ENCODE measurements around the gene ZNF438. TPM values are rescaled to one million over a fixed set of nuclear protein-coding genes. Genes with fewer than 3 reads are reported as not detected.

ZNF438 gene
- polyA plus RNA-seq, 3 donors: 5.4 to 11.1 (median 9.3) TPM

DNA sequence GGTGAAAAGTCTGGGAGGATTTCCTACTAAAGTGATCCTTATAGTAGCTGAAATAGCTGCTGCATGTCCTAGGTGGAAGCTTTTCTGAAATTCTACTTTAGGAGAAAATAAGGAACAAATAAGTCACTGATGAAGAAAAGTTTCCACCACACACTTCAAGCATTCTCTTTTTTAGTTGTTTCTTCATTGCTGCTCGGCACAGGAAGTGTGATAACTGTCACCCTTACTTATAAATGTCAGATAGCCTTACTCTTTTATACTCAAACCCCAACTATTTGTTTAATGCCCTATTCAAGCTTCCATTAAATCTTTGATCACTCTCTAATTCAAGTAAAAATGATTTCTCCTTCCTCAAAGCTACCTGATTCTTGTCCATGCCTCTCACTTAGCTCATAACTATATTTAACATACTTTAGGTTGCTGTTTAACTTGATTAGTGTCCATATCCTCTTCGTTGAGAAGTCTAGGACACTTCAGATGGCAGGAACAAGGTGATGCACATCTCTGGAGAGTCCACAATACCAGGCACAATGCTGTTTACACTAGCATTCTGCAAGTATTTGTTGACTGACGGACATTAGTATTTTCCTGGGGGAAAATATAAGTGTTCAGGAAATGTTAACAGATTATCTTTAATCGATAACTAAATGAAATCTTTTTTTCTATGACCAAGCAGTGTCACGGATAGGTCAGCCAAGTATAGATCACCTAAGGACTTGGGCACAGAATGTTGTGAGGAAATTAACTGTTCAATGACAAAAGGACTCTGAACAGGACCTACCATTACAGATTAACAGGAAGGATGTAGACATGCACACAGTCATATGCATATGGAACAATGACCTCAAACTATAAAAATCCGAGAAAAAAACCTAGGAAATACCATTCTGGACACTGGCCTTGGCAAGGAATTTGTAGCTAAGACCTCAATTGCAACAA is 67.4 kb downstream of the ZNF438 start:
- Histone ChIP-seq H3K36me3 (replicated peaks in 1 of 2; ENCODE audit: control insufficient read depth in 1 of 2, insufficient read depth in 2 of 2, low read length in 2 of 2) (peaks cover 6 to 17% of the 10 kb centered on the region in 2 donors), H3K9ac (ENCODE audit: insufficient read depth, low read length, poor library complexity, severe bottlenecking) (no peak overlapping the region), H2AFZ (ENCODE audit: insufficient read depth, low read depth, low read length, poor library complexity, severe bottlenecking) (peak overlapping the region; percentile 5), H3K27me3 (ENCODE audit: control insufficient read depth in 2 of 2, insufficient read depth in 2 of 2, low read length in 2 of 2) (no peaks in the 10 kb centered on the region), H3K4me2 (replicated peaks; ENCODE audit: extremely low read depth, low read length, poor library complexity, severe bottlenecking) (no peak overlapping the region), H3K4me1 (ENCODE audit: control insufficient read depth in 1 of 2, insufficient read depth in 2 of 2, low read length in 2 of 2) (peaks cover 9 to 10% of the 10 kb centered on the region in 2 donors), H3K4me3 (replicated peaks in 1 of 3; ENCODE audit: low read depth in 2 of 3, low read length in 3 of 3) (no peak overlapping the region), H3K79me2 (ENCODE audit: insufficient read depth, low read length) (peaks cover 28% of the 10 kb centered on the region), H4K20me1 (ENCODE audit: insufficient read depth, low read length) (no peaks in the 10 kb centered on the region), H3K27ac (ENCODE audit: low read depth in 1 of 2, low read length in 2 of 2) (peak overlapping the region in 1 of 2 donors; percentile 70), H3K9me3 (replicated peaks in 1 of 2; ENCODE audit: control insufficient read depth in 1 of 2, insufficient read depth in 1 of 2, low read length in 2 of 2) (peaks cover 0 to 2% of the 10 kb centered on the region in 2 donors)
- Mint-ChIP-seq H3K27me3 (ENCODE audit: low read depth in 3 of 3) (no peaks in the 10 kb centered on the region), H3K36me3 (peaks cover 33 to 46% of the 10 kb centered on the region in 2 donors), H3K9me3 (peaks cover 0 to 3% (median 0%) of the 10 kb centered on the region in 7 donors), H3K4me1 (peaks cover 30% of the 10 kb centered on the region), H3K4me3 (no peak overlapping the region), H3K27ac (peak overlapping the region in 6 of 7 donors; percentile 20 to 80 (median 68))
- TF ChIP-seq, protein P1, sequence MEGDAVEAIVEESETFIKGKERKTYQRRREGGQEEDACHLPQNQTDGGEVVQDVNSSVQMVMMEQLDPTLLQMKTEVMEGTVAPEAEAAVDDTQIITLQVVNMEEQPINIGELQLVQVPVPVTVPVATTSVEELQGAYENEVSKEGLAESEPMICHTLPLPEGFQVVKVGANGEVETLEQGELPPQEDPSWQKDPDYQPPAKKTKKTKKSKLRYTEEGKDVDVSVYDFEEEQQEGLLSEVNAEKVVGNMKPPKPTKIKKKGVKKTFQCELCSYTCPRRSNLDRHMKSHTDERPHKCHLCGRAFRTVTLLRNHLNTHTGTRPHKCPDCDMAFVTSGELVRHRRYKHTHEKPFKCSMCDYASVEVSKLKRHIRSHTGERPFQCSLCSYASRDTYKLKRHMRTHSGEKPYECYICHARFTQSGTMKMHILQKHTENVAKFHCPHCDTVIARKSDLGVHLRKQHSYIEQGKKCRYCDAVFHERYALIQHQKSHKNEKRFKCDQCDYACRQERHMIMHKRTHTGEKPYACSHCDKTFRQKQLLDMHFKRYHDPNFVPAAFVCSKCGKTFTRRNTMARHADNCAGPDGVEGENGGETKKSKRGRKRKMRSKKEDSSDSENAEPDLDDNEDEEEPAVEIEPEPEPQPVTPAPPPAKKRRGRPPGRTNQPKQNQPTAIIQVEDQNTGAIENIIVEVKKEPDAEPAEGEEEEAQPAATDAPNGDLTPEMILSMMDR (IDR thresholded peaks at IDR 0.05): no peak
- no peak for DNase-seq
- 40% methylated on average over 2 of the region's 6 CpGs for WGBS (ENCODE audit: insufficient coverage)
- intact Hi-C loops (cut with micrococcal nuclease): no loop called here

DNA sequence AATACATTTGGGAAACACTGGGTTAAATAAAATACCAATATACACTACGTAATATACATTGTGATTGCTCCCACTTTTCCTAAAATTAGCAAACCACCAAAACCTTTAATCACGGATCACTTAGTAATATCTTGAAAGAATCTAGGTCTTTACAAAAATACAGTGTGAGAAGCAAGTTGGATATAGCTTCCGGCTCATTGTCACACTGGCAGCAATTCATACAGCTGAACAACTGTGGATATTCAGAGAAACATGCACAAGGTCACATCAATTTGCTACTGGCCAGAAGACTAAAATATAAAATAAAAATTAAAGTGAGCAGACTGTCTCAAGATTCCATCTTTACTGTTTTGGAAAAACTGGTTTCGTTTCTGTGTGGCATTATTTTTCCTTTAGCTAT is 69.1 kb downstream of the ZNF438 start:
- no CpG with 5 or more reads among the region's 4 CpGs for WGBS (ENCODE audit: insufficient coverage)
- H3K9me3 Mint-ChIP-seq: peaks cover 0 to 9% (median 0%) of the 10 kb centered on the region in 7 donors
- Histone ChIP-seq H3K79me2 (ENCODE audit: insufficient read depth, low read length) (peaks cover 16% of the 10 kb centered on the region), H3K4me3 (replicated peaks in 1 of 3; ENCODE audit: low read depth in 2 of 3, low read length in 3 of 3) (no peak overlapping the region), H3K9me3 (replicated peaks in 1 of 2; ENCODE audit: control insufficient read depth in 1 of 2, insufficient read depth in 1 of 2, low read length in 2 of 2) (peaks cover 0 to 4% of the 10 kb centered on the region in 2 donors), H3K36me3 (replicated peaks in 1 of 2; ENCODE audit: control insufficient read depth in 1 of 2, insufficient read depth in 2 of 2, low read length in 2 of 2) (peaks cover 6 to 24% of the 10 kb centered on the region in 2 donors), H2AFZ (ENCODE audit: insufficient read depth, low read depth, low read length, poor library complexity, severe bottlenecking) (no peak overlapping the region), H3K4me1 (ENCODE audit: control insufficient read depth in 1 of 2, insufficient read depth in 2 of 2, low read length in 2 of 2) (peaks cover 7 to 10% of the 10 kb centered on the region in 2 donors), H4K20me1 (ENCODE audit: insufficient read depth, low read length) (no peaks in the 10 kb centered on the region), H3K9ac (ENCODE audit: insufficient read depth, low read length, poor library complexity, severe bottlenecking) (no peak overlapping the region), H3K27me3 (ENCODE audit: control insufficient read depth in 2 of 2, insufficient read depth in 2 of 2, low read length in 2 of 2) (no peaks in the 10 kb centered on the region), H3K4me2 (replicated peaks; ENCODE audit: extremely low read depth, low read length, poor library complexity, severe bottlenecking) (no peak overlapping the region), H3K27ac (ENCODE audit: low read depth in 1 of 2, low read length in 2 of 2) (no peak overlapping the region)
- DNase-seq: no peak
- TF ChIP-seq, protein P1 (IDR thresholded peaks at IDR 0.05): no peak
- H3K27me3 Mint-ChIP-seq (ENCODE audit: low read depth in 3 of 3): no peaks in the 10 kb centered on the region
- intact Hi-C loops (cut with micrococcal nuclease): no loop called here
- no peak overlapping the region for H3K4me3 Mint-ChIP-seq
- peaks cover 20% of the 10 kb centered on the region for H3K4me1 Mint-ChIP-seq
- H3K36me3 Mint-ChIP-seq: peaks cover 41 to 49% of the 10 kb centered on the region in 2 donors
- peak overlapping the region in 1 of 7 donors; percentile 8 for H3K27ac Mint-ChIP-seq
